H9 (cell line): ENCODE data around the gene RBSN. TPM values are rescaled to one million over a fixed set of nuclear protein-coding genes. Genes with fewer than 3 reads are reported as not detected.

Experiments
- DNase-seq: peaks from one replicate; pipeline ENCODE4 v3.0.0-alpha.2; 2017
- H2AFZ ChIP-seq: one replicate; pipeline ENCODE4 v1.6.1; 2013; ENCODE audit warnings: mild to moderate bottlenecking, low read length, control low read depth, moderate library complexity
- H2AK5ac ChIP-seq: 2 replicates; pipeline ENCODE4 v1.6.1; 2013; ENCODE audit warnings: low read length, control low read depth, mixed read lengths; ENCODE audit not compliant: insufficient read length
- H2BK120ac ChIP-seq: one replicate; pipeline ENCODE4 v1.6.1; 2013; ENCODE audit warnings: low read depth, mild to moderate bottlenecking, low read length, control low read depth, inconsistent platforms; ENCODE audit not compliant: poor library complexity, severe bottlenecking
- H2BK12ac ChIP-seq: 2 replicates; pipeline ENCODE4 v1.6.1; 2013; ENCODE audit warnings: low read length, control low read depth, mixed read lengths, low read depth; ENCODE audit not compliant: insufficient read length
- H2BK15ac ChIP-seq: 2 replicates; pipeline ENCODE4 v1.6.1; 2013; ENCODE audit warnings: low read depth, low read length, control low read depth
- H2BK20ac ChIP-seq: one replicate; pipeline ENCODE4 v1.6.1; 2013; ENCODE audit warnings: low read depth, mild to moderate bottlenecking, low read length, control low read depth, inconsistent platforms; ENCODE audit not compliant: poor library complexity, severe bottlenecking
- H2BK5ac ChIP-seq: 2 replicates; pipeline ENCODE4 v1.6.1; 2013; ENCODE audit warnings: low read length, control low read depth, mixed read lengths; ENCODE audit not compliant: insufficient read length
- H3K14ac ChIP-seq: 2 replicates; pipeline ENCODE4 v1.6.1; 2013; ENCODE audit warnings: low read length, control low read depth; ENCODE audit not compliant: insufficient read depth
- H3K18ac ChIP-seq: 2 replicates; pipeline ENCODE4 v1.6.1; 2013; ENCODE audit warnings: low read depth, mild to moderate bottlenecking, mixed read lengths, low read length, control low read depth; ENCODE audit not compliant: insufficient read length
- H3K23ac ChIP-seq: 2 replicates; pipeline ENCODE4 v1.6.1; 2013; ENCODE audit warnings: low read length, control low read depth, mixed read lengths, low read depth; ENCODE audit not compliant: insufficient read length
- H3K23me2 ChIP-seq: 2 replicates; pipeline ENCODE4 v1.6.1; 2013; ENCODE audit warnings: low read depth, mild to moderate bottlenecking, mixed read lengths, low read length, control low read depth; ENCODE audit not compliant: insufficient read length, poor library complexity, severe bottlenecking
- H3K27ac ChIP-seq: 2 replicates; pipeline ENCODE4 v1.5.1; 2013; ENCODE audit warnings: low read length, control low read depth, mixed read lengths, low read depth; ENCODE audit not compliant: insufficient read length
- H3K27me3 ChIP-seq: 2 replicates; pipeline ENCODE4 v1.6.1; 2013; ENCODE audit warnings: low read length, control low read depth, inconsistent platforms; ENCODE audit not compliant: insufficient read depth
- H3K4ac ChIP-seq: 2 replicates; pipeline ENCODE4 v1.6.1; 2013; ENCODE audit warnings: low read depth, mild to moderate bottlenecking, control low read depth, inconsistent platforms, low read length, moderate library complexity
- H3K4me1 ChIP-seq: 2 replicates; pipeline ENCODE4 v1.6.1; 2013; ENCODE audit warnings: low read length, control low read depth, inconsistent platforms; ENCODE audit not compliant: insufficient read depth
- H3K4me2 ChIP-seq: 2 replicates; pipeline ENCODE4 v1.6.1; 2013; ENCODE audit warnings: low read length, control low read depth, mixed read lengths; ENCODE audit not compliant: insufficient read length, insufficient read depth
- H3K56ac ChIP-seq: 2 replicates; pipeline ENCODE4 v1.6.1; 2013; ENCODE audit warnings: low read depth, mild to moderate bottlenecking, mixed read lengths, low read length, control low read depth; ENCODE audit not compliant: insufficient read length
- H3K79me1 ChIP-seq: 2 replicates; pipeline ENCODE4 v1.6.1; 2013; ENCODE audit warnings: low read depth, mild to moderate bottlenecking, moderate library complexity, low read length, control low read depth, inconsistent platforms; ENCODE audit not compliant: insufficient read depth, poor library complexity, severe bottlenecking
- H3K79me2 ChIP-seq: 2 replicates; pipeline ENCODE4 v1.6.1; 2013; ENCODE audit warnings: low read length, control low read depth, inconsistent platforms; ENCODE audit not compliant: insufficient read depth
- H3K9ac ChIP-seq: 2 replicates; pipeline ENCODE4 v1.6.1; 2013; ENCODE audit warnings: low read length, control low read depth, mixed read lengths; ENCODE audit not compliant: insufficient read length; ENCODE audit errors: extremely low read depth
- H3K9me3 ChIP-seq: one replicate; pipeline ENCODE4 v1.6.1; 2013; ENCODE audit warnings: low read depth, low read length, inconsistent platforms; ENCODE audit not compliant: control insufficient read depth
- H3T11ph ChIP-seq: one replicate; pipeline ENCODE4 v1.6.1; 2013; ENCODE audit warnings: mild to moderate bottlenecking, low read length, control low read depth, inconsistent platforms
- H4K20me1 ChIP-seq: one replicate; pipeline ENCODE4 v1.6.1; 2013; ENCODE audit not compliant: control insufficient read depth, insufficient read length, insufficient read depth
- H4K5ac ChIP-seq: 2 replicates; pipeline ENCODE4 v1.6.1; 2013; ENCODE audit warnings: low read depth, mild to moderate bottlenecking, mixed read lengths, low read length, control low read depth; ENCODE audit not compliant: insufficient read length
- H4K8ac ChIP-seq: replicated peaks from 2 replicates; pipeline ENCODE4 v1.6.1; 2013; ENCODE audit warnings: low read length, control low read depth, mixed read lengths, low read depth; ENCODE audit not compliant: insufficient read length
- H4K91ac ChIP-seq: 2 replicates; pipeline ENCODE4 v1.6.1; 2013; ENCODE audit warnings: low read depth, mild to moderate bottlenecking, moderate library complexity, mixed read lengths, low read length, control low read depth; ENCODE audit not compliant: insufficient read length
- H3K27ac Mint-ChIP-seq, 3 experiments: 2 replicates in 2 of 3; 3 replicates in 1 of 3; pipeline ENCODE4 v1.8.0; 2020 to 2021; ENCODE audit warnings: mixed read lengths in 3 of 3, mild to moderate bottlenecking in 1 of 3, moderate library complexity in 1 of 3
- H3K27me3 Mint-ChIP-seq: 2 replicates; pipeline ENCODE4 v1.8.0; 2021; ENCODE audit warnings: low read depth, mild to moderate bottlenecking, moderate library complexity, mixed read lengths
- H3K36me3 Mint-ChIP-seq, 3 experiments: 2 replicates in 2 of 3; 3 replicates in 1 of 3; pipeline ENCODE4 v1.8.0; 2020 to 2021; ENCODE audit warnings: low read depth in 3 of 3, mixed read lengths in 3 of 3; ENCODE audit not compliant: insufficient read depth in 1 of 3
- H3K4me1 Mint-ChIP-seq, 2 experiments: 2 replicates each; pipeline ENCODE4 v1.8.0; 2020; ENCODE audit warnings: mixed read lengths in 2 of 2
- H3K4me3 Mint-ChIP-seq, 2 experiments: 2 replicates in 1 of 2; 3 replicates in 1 of 2; pipeline ENCODE4 v1.8.0; 2020 to 2021; ENCODE audit warnings: mild to moderate bottlenecking in 2 of 2, mixed read lengths in 2 of 2, moderate library complexity in 1 of 2
- H3K9me3 Mint-ChIP-seq, 2 experiments: 2 replicates in 1 of 2; 3 replicates in 1 of 2; pipeline ENCODE4 v1.8.0; 2020; ENCODE audit warnings: mild to moderate bottlenecking in 2 of 2, mixed read lengths in 2 of 2, moderate library complexity in 1 of 2
- CTCF ChIP-seq: fragments of 200-600 bp; sonication (generic); conservative IDR thresholded peaks from 3 replicates; pipeline ENCODE4 v1.8.0; 2021; ENCODE audit warnings: antibody characterized with exemption, mild to moderate bottlenecking
- total RNA-seq: library from RNA; stranded (reverse); gene quantifications from 2 replicates; pipeline ENCODE4 v1.2.1, GENCODE V29; 2021

The RBSN gene
- total RNA-seq, 1 experiment from 2014 or later, result 16.0 TPM

GRCh38 chr3:15029625-15030024, 69.3 kb downstream of the RBSN start:
- Histone ChIP-seq H2BK120ac (no peak overlapping the region), H2BK15ac (no peak overlapping the region), H3K9ac (no peak overlapping the region), H3K23ac (no peak overlapping the region), H3K14ac (no peak overlapping the region), H4K8ac (no peak overlapping the region), H2BK20ac (no peak overlapping the region), H2BK12ac (no peak overlapping the region), H3K27me3 (no peaks in the 10 kb centered on the region), H2AFZ (no peak overlapping the region), H3K79me1 (no peaks in the 10 kb centered on the region), H4K5ac (no peak overlapping the region), H4K91ac (no peak overlapping the region), H3K79me2 (no peaks in the 10 kb centered on the region), H3K56ac (no peak overlapping the region), H3K9me3 (no peaks in the 10 kb centered on the region), H2AK5ac (no peak overlapping the region), H4K20me1 (no peaks in the 10 kb centered on the region), H3K4me1 (peaks cover 5% of the 10 kb centered on the region), H3K23me2 (no peaks in the 10 kb centered on the region), H3T11ph (no peak overlapping the region), H3K4ac (no peak overlapping the region), H3K18ac (no peak overlapping the region), H3K4me2 (no peak overlapping the region), H3K27ac (no peak overlapping the region), H2BK5ac (no peak overlapping the region)
- no peaks in the 10 kb centered on the region for H3K9me3 Mint-ChIP-seq
- H3K27ac Mint-ChIP-seq, result no peak overlapping the region; a peak in 1 of 7 replicates
- no peaks in the 10 kb centered on the region for H3K27me3 Mint-ChIP-seq
- no peak overlapping the region for H3K4me3 Mint-ChIP-seq
- peaks cover 40 to 91% (median 87%) of the 10 kb centered on the region in 3 experiments for H3K36me3 Mint-ChIP-seq
- peaks cover 7 to 8% of the 10 kb centered on the region in 2 experiments for H3K4me1 Mint-ChIP-seq
- no peak for DNase-seq
- TF ChIP-seq CTCF, result no peak
